ENCODE data around the gene MAN1A1. TPM values are rescaled to one million over a fixed set of nuclear protein-coding genes. Genes with fewer than 3 reads are reported as not detected.

The MAN1A1 gene
- total and polyA plus RNA-seq, 7 donors = 10.2 to 143 (median 81.9) TPM

- intact Hi-C loops (cut with DNase I) = no loop called here
- Histone ChIP-seq H3K27me3 (no peaks in the 10 kb centered on the region), H3K4me1 (peaks cover 0 to 31% (median 25%) of the 10 kb centered on the region in 4 donors), H3K4me3 (no peak overlapping the region), H3K36me3 (no peaks in the 10 kb centered on the region), H3K9me3 (no peaks in the 10 kb centered on the region), H3K27ac (peak overlapping the region in 1 of 4 donors; percentile 40)
- DNase-seq = no peak
- TF ChIP-seq EP300 (IDR thresholded peaks at IDR 0.05) (no peak), POLR2A (IDR thresholded peaks at IDR 0.05) (no peak), CTCF (IDR thresholded peaks at IDR 0.05) (no peak), POLR2AphosphoS5 (IDR thresholded peaks at IDR 0.05) (no peak)
- 28 to 67% methylated on average over 1 of the region's 1 CpG for WGBS, 2 donors
Measured at GRCh38 chr6:119215309-119215708, 134.3 kb downstream of the MAN1A1 start.

GRCh38 chr6:119210596-119210995 lies 139.0 kb downstream of the MAN1A1 start:
- no peak overlapping the region for H3K4me3 ChIP-seq
- no peaks in the 10 kb centered on the region for H3K36me3 ChIP-seq
- DNase-seq = no peak
- H3K27ac ChIP-seq = no peak overlapping the region
- no peaks in the 10 kb centered on the region for H3K9me3 ChIP-seq
- TF ChIP-seq POLR2A (IDR thresholded peaks at IDR 0.05) = no peak
- intact Hi-C loops (cut with DNase I) = no loop called here
- peaks cover 0 to 42% (median 35%) of the 10 kb centered on the region in 4 donors for H3K4me1 ChIP-seq
- no peaks in the 10 kb centered on the region for H3K27me3 ChIP-seq

GRCh38 chr6:119209452-119210205 lies 139.9 kb downstream of the MAN1A1 start:
- peaks cover 0 to 5% (median 0%) of the 10 kb centered on the region in 4 donors for H3K36me3 ChIP-seq

GRCh38 chr6:119207971-119208725 lies 141.4 kb downstream of the MAN1A1 start:
- Histone ChIP-seq H3K4me3 (no peak overlapping the region), H3K36me3 (peaks cover 0 to 18% (median 8%) of the 10 kb centered on the region in 4 donors), H3K4me1 (peaks cover 0 to 36% (median 30%) of the 10 kb centered on the region in 4 donors), H3K27ac (no peak overlapping the region), H3K9me3 (no peaks in the 10 kb centered on the region), H3K27me3 (no peaks in the 10 kb centered on the region)
- 56 to 59% methylated on average over 2 of the region's 2 CpGs for WGBS, 2 donors
- intact Hi-C loops (cut with DNase I) = no loop called here
- TF ChIP-seq CTCF (IDR thresholded peaks at IDR 0.05) (no peak), POLR2A (IDR thresholded peaks at IDR 0.05) (no peak), POLR2AphosphoS5 (IDR thresholded peaks at IDR 0.05) (no peak), EP300 (IDR thresholded peaks at IDR 0.05) (no peak)
- DNase-seq = no peak

More at GRCh38 chr6:119209452-119210205, 139.9 kb downstream of the MAN1A1 start:
- Histone ChIP-seq H3K4me3 (no peak overlapping the region), H3K27ac (no peak overlapping the region), H3K4me1 (peaks cover 0 to 36% (median 30%) of the 10 kb centered on the region in 4 donors), H3K9me3 (no peaks in the 10 kb centered on the region), H3K27me3 (no peaks in the 10 kb centered on the region)
- 74 to 88% methylated on average over 11 of the region's 11 CpGs for WGBS, 2 donors
- TF ChIP-seq EP300 (IDR thresholded peaks at IDR 0.05) (no peak), POLR2A (IDR thresholded peaks at IDR 0.05) (no peak), CTCF (IDR thresholded peaks at IDR 0.05) (no peak), POLR2AphosphoS5 (IDR thresholded peaks at IDR 0.05) (no peak)
- DNase-seq = no peak
- intact Hi-C loops (cut with DNase I) = no loop called here

- Histone ChIP-seq H3K9me3 (no peaks in the 10 kb centered on the region), H3K4me1 (peaks cover 0 to 36% (median 29%) of the 10 kb centered on the region in 4 donors), H3K36me3 (peaks cover 0 to 26% (median 12%) of the 10 kb centered on the region in 4 donors), H3K27me3 (no peaks in the 10 kb centered on the region), H3K27ac (no peak overlapping the region), H3K4me3 (no peak overlapping the region)
- WGBS, 2 donors = 97 to 98% methylated on average over 2 of the region's 2 CpGs
- DNase-seq = no peak
- no peak for TF ChIP-seq POLR2AphosphoS5 (IDR thresholded peaks at IDR 0.05)
- no peak for TF ChIP-seq EP300 (IDR thresholded peaks at IDR 0.05)
- TF ChIP-seq CTCF (IDR thresholded peaks at IDR 0.05) = no peak
- TF ChIP-seq POLR2A (IDR thresholded peaks at IDR 0.05) = no peak
- intact Hi-C loops (cut with DNase I) = no loop called here
Measured at GRCh38 chr6:119207327-119207726, 142.2 kb downstream of the MAN1A1 start.

Data from sigmoid colon (tissue), 7 donors.